ENCODE data around the gene NRXN3. TPM values are rescaled to one million over a fixed set of nuclear protein-coding genes. Genes with fewer than 3 reads are reported as not detected.

Gene NRXN3
- total and polyA plus RNA-seq, 2 donors (not counting 1 experiment from before 2014, with no cell fraction given) = not detected

DNA sequence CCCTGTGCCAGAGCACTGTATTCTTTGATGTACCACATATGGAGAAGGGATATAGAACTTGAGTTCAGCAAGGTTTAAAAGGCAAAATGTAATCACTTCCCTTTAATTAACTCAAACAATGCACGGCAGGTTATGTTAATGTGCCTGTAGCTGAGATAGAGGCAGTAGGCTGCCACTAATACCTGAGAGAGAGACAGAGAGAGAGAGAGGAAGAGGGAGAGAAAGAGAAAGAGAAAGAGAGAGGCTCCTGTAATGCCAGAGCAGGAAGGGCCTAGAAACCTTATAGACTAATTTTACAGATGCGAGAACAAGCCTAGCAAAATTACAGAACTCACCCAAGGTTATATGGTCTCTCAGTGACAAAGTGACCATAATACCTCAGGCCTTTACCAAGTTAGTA lies 679.8 kb downstream of the NRXN3 start:
- Histone ChIP-seq H2AFZ (ENCODE audit: insufficient read depth, low read depth, low read length, poor library complexity, severe bottlenecking) (no peak overlapping the region), H4K20me1 (ENCODE audit: control insufficient read depth, insufficient read depth, low read length, poor library complexity, severe bottlenecking) (no peaks in the 10 kb centered on the region), H3K9ac (ENCODE audit: low read length) (no peak overlapping the region), H3K27me3 (replicated peaks in 1 of 4; ENCODE audit: control extremely low read depth in 1 of 4, control insufficient read depth in 3 of 4, insufficient read depth in 4 of 4, low read length in 3 of 4) (no peaks in the 10 kb centered on the region), H3K79me2 (ENCODE audit: control insufficient read depth, insufficient read depth, low read length) (no peaks in the 10 kb centered on the region), H3K9me3 (ENCODE audit: control extremely low read depth in 1 of 3, control insufficient read depth in 2 of 3, insufficient read depth in 1 of 3, low read length in 2 of 3) (no peaks in the 10 kb centered on the region), H3K4me2 (replicated peaks; ENCODE audit: low read depth, low read length, poor library complexity, severe bottlenecking) (no peak overlapping the region), H3K36me3 (replicated peaks in 1 of 2; ENCODE audit: control extremely low read depth in 1 of 2, control insufficient read depth in 1 of 2, extremely low read depth in 1 of 2, insufficient read depth in 2 of 2, low read length in 1 of 2) (no peaks in the 10 kb centered on the region), H3K4me3 (ENCODE audit: control extremely low read depth in 1 of 5, extremely low read depth in 1 of 5, insufficient read depth in 1 of 5, low read depth in 2 of 5, low read length in 4 of 5) (no peak overlapping the region), H3K4me1 (ENCODE audit: control insufficient read depth in 2 of 2, insufficient read depth in 2 of 2, low read length in 2 of 2) (no peaks in the 10 kb centered on the region), H3K27ac (ENCODE audit: low read length in 2 of 2) (no peak overlapping the region)
- H3K4me3 Mint-ChIP-seq = no peak overlapping the region
- DNase-seq (no peak), ATAC-seq (ENCODE audit: low read depth) (no peak)
- H3K4me1 Mint-ChIP-seq = no peaks in the 10 kb centered on the region
- no peak for TF ChIP-seq EZH2 (IDR thresholded peaks at IDR 0.05; ENCODE audit: borderline replicate concordance, insufficient read depth, low read depth, low read length, poor library complexity, severe bottlenecking)
- TF ChIP-seq, protein P1, sequence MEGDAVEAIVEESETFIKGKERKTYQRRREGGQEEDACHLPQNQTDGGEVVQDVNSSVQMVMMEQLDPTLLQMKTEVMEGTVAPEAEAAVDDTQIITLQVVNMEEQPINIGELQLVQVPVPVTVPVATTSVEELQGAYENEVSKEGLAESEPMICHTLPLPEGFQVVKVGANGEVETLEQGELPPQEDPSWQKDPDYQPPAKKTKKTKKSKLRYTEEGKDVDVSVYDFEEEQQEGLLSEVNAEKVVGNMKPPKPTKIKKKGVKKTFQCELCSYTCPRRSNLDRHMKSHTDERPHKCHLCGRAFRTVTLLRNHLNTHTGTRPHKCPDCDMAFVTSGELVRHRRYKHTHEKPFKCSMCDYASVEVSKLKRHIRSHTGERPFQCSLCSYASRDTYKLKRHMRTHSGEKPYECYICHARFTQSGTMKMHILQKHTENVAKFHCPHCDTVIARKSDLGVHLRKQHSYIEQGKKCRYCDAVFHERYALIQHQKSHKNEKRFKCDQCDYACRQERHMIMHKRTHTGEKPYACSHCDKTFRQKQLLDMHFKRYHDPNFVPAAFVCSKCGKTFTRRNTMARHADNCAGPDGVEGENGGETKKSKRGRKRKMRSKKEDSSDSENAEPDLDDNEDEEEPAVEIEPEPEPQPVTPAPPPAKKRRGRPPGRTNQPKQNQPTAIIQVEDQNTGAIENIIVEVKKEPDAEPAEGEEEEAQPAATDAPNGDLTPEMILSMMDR (IDR thresholded peaks at IDR 0.05) = no peak
- CTCF ChIA-PET = interaction anchor here (1.1 to 1.3 kb wide), 2 partner anchors 10 kb away, joined by 3 to 5 read pairs; no protein-coding TSS in a partner anchor
- POLR2A ChIA-PET = no interaction called here
- no CpG with 5 or more reads among the region's 2 CpGs for WGBS (ENCODE audit: insufficient coverage)
- H3K9me3 Mint-ChIP-seq (ENCODE audit: insufficient read depth) = no peaks in the 10 kb centered on the region
- intact Hi-C loops (cut with micrococcal nuclease) = no loop called here
- H3K27ac Mint-ChIP-seq = no peak overlapping the region
- H3K27me3 Mint-ChIP-seq = peaks cover 7% of the 10 kb centered on the region

DNA sequence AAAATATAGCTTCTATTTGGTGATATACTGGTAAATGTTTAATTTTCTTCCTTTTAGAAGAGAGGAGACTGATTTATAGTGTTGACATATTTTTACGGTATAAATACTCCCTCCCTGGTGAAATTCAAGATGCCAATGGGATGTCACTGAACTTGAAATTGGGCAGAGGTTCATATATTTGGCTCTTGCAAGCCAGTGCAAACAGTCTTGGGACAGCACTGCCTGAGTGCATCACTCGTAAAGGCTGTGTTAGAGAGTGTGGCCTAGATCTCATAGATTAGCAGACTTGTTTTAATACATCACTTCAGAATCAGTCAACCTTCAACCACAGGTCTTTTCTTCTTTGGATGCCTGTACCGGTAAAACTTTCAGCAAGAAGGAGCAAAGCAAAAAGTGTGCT lies 681.0 kb downstream of the NRXN3 start:
- Histone ChIP-seq H2AFZ (ENCODE audit: insufficient read depth, low read depth, low read length, poor library complexity, severe bottlenecking) (no peak overlapping the region), H4K20me1 (ENCODE audit: control insufficient read depth, insufficient read depth, low read length, poor library complexity, severe bottlenecking) (no peaks in the 10 kb centered on the region), H3K9ac (ENCODE audit: low read length) (no peak overlapping the region), H3K36me3 (replicated peaks in 1 of 2; ENCODE audit: control extremely low read depth in 1 of 2, control insufficient read depth in 1 of 2, extremely low read depth in 1 of 2, insufficient read depth in 2 of 2, low read length in 1 of 2) (no peaks in the 10 kb centered on the region), H3K27me3 (replicated peaks in 1 of 4; ENCODE audit: control extremely low read depth in 1 of 4, control insufficient read depth in 3 of 4, insufficient read depth in 4 of 4, low read length in 3 of 4) (no peaks in the 10 kb centered on the region), H3K9me3 (ENCODE audit: control extremely low read depth in 1 of 3, control insufficient read depth in 2 of 3, insufficient read depth in 1 of 3, low read length in 2 of 3) (no peaks in the 10 kb centered on the region), H3K27ac (ENCODE audit: low read length in 2 of 2) (no peak overlapping the region), H3K4me3 (ENCODE audit: control extremely low read depth in 1 of 5, extremely low read depth in 1 of 5, insufficient read depth in 1 of 5, low read depth in 2 of 5, low read length in 4 of 5) (no peak overlapping the region), H3K4me1 (ENCODE audit: control insufficient read depth in 2 of 2, insufficient read depth in 2 of 2, low read length in 2 of 2) (no peaks in the 10 kb centered on the region), H3K4me2 (replicated peaks; ENCODE audit: low read depth, low read length, poor library complexity, severe bottlenecking) (no peak overlapping the region), H3K79me2 (ENCODE audit: control insufficient read depth, insufficient read depth, low read length) (no peaks in the 10 kb centered on the region)
- ChIA-PET CTCF (interaction anchor here (1.3 kb wide), 1 partner anchor 8 kb away, joined by 3 read pairs; no protein-coding TSS in a partner anchor), POLR2A (no interaction called here)
- TF ChIP-seq, protein P1 (IDR thresholded peaks at IDR 0.05) = no peak
- no peak for TF ChIP-seq EZH2 (IDR thresholded peaks at IDR 0.05; ENCODE audit: borderline replicate concordance, insufficient read depth, low read depth, low read length, poor library complexity, severe bottlenecking)
- 75% methylated on average over 1 of the region's 3 CpGs for WGBS (ENCODE audit: insufficient coverage)
- Mint-ChIP-seq H3K4me1 (no peaks in the 10 kb centered on the region), H3K27ac (no peak overlapping the region), H3K9me3 (ENCODE audit: insufficient read depth) (no peaks in the 10 kb centered on the region), H3K4me3 (no peak overlapping the region), H3K27me3 (peaks cover 7% of the 10 kb centered on the region)
- no peak for ATAC-seq (ENCODE audit: low read depth)
- intact Hi-C loops (cut with micrococcal nuclease) = no loop called here
- DNase-seq = no peak
